ENCODE results near the gene MYO1D.

The MYO1D gene

GRCh38 chr17:32631341-32632096, 245.4 kb downstream of the MYO1D start:
- DNase-seq (ENCODE audit: low read depth in 1 of 2, low spot score in 1 of 2), result no peak

- DNase-seq (ENCODE audit: low read depth in 1 of 2, low spot score in 1 of 2), result no peak
These were observed 247.2 kb downstream of the MYO1D start for GRCh38 chr17:32629563-32630190.

GRCh38 chr17:32628271-32629044, 248.5 kb downstream of the MYO1D start:
- no peak for DNase-seq (ENCODE audit: low read depth in 1 of 2, low spot score in 1 of 2)

GRCh38 chr17:32627239-32627996, 249.5 kb downstream of the MYO1D start:
- no peak for DNase-seq (ENCODE audit: low read depth in 1 of 2, low spot score in 1 of 2)

- DNase-seq (ENCODE audit: low read depth in 1 of 2, low spot score in 1 of 2), result no peak
These were observed 250.5 kb downstream of the MYO1D start for GRCh38 chr17:32626379-32626791.

GRCh38 chr17:32625971-32626370, 251.0 kb downstream of the MYO1D start:
- DNase-seq (ENCODE audit: low read depth in 1 of 2, low spot score in 1 of 2), result no peak

GRCh38 chr17:32623196-32623595, 253.7 kb downstream of the MYO1D start:
- no peak for DNase-seq (ENCODE audit: low read depth in 1 of 2, low spot score in 1 of 2)

GRCh38 chr17:32622540-32622939, 254.4 kb downstream of the MYO1D start:
- no peak for DNase-seq (ENCODE audit: low read depth in 1 of 2, low spot score in 1 of 2)

- DNase-seq (ENCODE audit: low read depth in 1 of 2, low spot score in 1 of 2), result no peak
These were observed 255.2 kb downstream of the MYO1D start for GRCh38 chr17:32621612-32622312.

- DNase-seq (ENCODE audit: low read depth in 1 of 2, low spot score in 1 of 2), result no peak
These were observed 261.6 kb downstream of the MYO1D start for GRCh38 chr17:32615326-32615725.

GRCh38 chr17:32610943-32611342, 266.0 kb downstream of the MYO1D start:
- DNase-seq (ENCODE audit: low read depth in 1 of 2, low spot score in 1 of 2), result no peak

GRCh38 chr17:32609884-32610650, 266.9 kb downstream of the MYO1D start:
- no peak for DNase-seq (ENCODE audit: low read depth in 1 of 2, low spot score in 1 of 2)

GRCh38 chr17:32609085-32609484, 267.8 kb downstream of the MYO1D start:
- peak; percentile 33 to 57 for DNase-seq (ENCODE audit: low read depth in 1 of 2, low spot score in 1 of 2)

- DNase-seq (ENCODE audit: low read depth in 1 of 2, low spot score in 1 of 2), result no peak
These were observed 268.7 kb downstream of the MYO1D start for GRCh38 chr17:32608267-32608666.

- DNase-seq (ENCODE audit: low read depth in 1 of 2, low spot score in 1 of 2), result no peak
These were observed 272.0 kb downstream of the MYO1D start for GRCh38 chr17:32604966-32605365.

GRCh38 chr17:32602396-32602795, 274.5 kb downstream of the MYO1D start:
- DNase-seq (ENCODE audit: low read depth in 1 of 2, low spot score in 1 of 2), result no peak

GRCh38 chr17:32601866-32602265, 275.1 kb downstream of the MYO1D start:
- DNase-seq (ENCODE audit: low read depth in 1 of 2, low spot score in 1 of 2), result no peak

GRCh38 chr17:32596628-32597027, 280.3 kb downstream of the MYO1D start:
- no peak for DNase-seq (ENCODE audit: low read depth in 1 of 2, low spot score in 1 of 2)

- DNase-seq (ENCODE audit: low read depth in 1 of 2, low spot score in 1 of 2), result no peak
These were observed 280.7 kb downstream of the MYO1D start for GRCh38 chr17:32596206-32596605.

GRCh38 chr17:32593003-32593402, 283.9 kb downstream of the MYO1D start:
- DNase-seq (ENCODE audit: low read depth in 1 of 2, low spot score in 1 of 2), result no peak
